HG03521 (cell line): Measurements from ENCODE around the gene POLQ.
"Not testable (repeated sequence)": the region's sequence is repeated elsewhere in the genome, so short reads cannot be mapped to it uniquely, and the experiment has no call there.

ENCODE experiments used
- ATAC-seq: cut with Tn5 transposase; IDR thresholded peaks from one replicate; pipeline ENCODE4 v1.9.1; 2021; ENCODE audit warnings: mild to moderate bottlenecking, moderate library complexity; ENCODE audit not compliant: unreplicated experiment

The POLQ gene

GRCh38 chr3:121545574-121546455, at the start of gene POLQ:
POLQ (minus strand) TSS chr3:121545988; CDS start chr3:121545877, 111 bp downstream.
- peak; percentile 73 for ATAC-seq

- no peak for ATAC-seq
These were observed 49.1 kb upstream of the POLQ start for GRCh38 chr3:121594850-121595249.

- ATAC-seq: not testable (repeated sequence)
These were observed 48.0 kb upstream of the POLQ start for GRCh38 chr3:121593806-121594205.

- no peak for ATAC-seq
These were observed 47.3 kb upstream of the POLQ start, which contains the start of gene FBXO40 for GRCh38 chr3:121592856-121593702. FBXO40 (plus strand) TSS chr3:121593379; CDS start chr3:121620576, 27,197 bp downstream.

DNA sequence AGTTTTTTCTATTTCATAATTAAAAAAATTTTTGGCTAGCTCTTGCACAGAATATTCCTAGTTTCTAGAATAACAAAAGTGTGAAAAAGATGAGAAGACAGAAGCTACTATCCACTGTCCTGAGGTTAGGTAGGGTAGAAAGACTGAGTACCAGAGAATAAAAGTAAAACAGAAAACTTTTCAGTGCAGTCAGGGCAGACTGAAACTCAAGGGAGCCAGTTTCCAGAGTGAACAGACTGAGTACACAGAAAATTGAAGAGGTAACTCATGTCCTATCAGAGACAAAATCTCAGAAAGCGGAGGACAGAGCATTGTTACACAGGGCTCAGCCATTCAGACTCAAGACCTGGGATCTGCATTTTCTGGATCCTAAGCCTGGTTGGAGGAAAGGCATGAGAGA, 38.6 kb upstream of the POLQ start:
- no peak for ATAC-seq

GRCh38 chr3:121581691-121582090, 35.9 kb upstream of the POLQ start:
- no peak for ATAC-seq

DNA sequence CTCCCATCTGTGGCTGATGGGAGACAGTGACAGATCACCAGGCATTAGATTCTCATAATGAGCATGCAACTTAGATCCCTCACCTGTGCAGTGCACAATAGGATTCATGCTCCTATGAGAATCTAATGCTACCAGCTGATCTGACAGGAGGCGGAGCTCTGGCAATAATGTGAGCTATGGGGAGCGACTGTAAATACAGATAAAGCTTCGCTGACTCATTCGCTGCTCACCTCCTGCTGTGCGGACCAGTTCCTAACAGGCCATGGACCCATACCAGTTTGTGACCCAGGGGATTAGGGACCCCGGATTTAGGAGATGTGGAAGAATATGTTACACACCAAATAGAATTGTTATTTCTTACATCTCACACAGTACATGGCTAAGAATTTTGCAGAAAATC, 28.7 kb upstream of the POLQ start:
- no peak for ATAC-seq

DNA sequence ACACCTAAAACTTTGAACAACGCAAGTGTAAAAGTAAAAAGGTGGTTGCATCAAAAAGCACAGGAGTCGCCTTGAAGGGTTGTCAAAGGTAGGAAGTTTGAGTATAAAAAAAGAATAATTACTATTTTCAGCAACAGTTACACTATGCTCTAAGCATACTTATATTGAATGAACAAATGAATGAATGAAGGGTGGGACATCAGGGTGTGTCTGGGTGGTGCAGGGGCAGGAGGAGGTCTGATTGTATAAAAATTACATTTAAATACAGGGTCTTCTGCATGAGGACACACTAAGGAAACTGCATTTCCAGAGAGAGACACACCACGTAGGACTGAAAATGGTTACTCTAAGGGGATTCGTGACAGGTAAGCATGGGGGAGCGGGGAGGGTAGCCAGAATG, 21.9 kb upstream of the POLQ start, which contains the start of gene ARGFX:
ARGFX (plus strand) TSS at position 301 of the 400 bp plus-strand sequence. CDS start 2,765 bp downstream, outside the sequence.
- no peak for ATAC-seq

DNA sequence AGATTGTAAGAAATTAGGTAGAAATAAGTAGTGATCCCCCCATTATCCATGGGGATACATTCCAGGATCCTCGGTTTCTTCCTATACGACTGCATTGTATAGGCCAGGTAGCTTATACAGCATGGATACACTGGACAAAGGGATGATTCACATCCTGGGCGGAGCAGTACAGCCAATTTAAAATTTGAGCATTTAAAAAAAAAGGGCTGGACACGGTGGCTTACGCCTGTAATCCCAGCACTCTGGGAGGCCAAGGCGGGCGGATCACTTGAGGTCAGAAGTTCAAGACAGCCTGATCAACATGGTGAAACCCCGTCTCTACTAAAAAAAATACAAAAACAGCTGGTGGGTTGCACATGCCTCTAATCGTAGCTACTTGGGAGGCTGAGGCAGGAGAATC, 21.0 kb upstream of the POLQ start:
- ATAC-seq: no peak

DNA sequence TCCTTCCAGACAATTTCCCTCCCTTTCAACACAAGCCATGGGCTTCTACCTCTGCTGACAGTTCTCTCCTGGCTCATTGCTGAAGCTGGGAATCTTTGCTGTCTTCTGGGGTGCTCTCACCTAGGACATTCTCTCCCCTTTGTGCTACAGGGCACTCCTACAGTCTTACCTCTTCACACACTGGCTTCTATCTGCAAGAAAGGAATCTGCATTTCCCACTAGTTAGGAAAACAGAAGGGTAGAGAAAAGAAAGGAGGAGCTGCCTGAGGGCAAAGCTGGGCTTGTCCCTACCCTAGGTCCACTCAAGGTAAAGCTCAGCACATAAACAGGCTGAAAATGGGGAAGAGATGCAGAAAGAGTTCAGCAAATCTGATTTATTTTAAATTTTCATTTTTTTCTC, 16.4 kb upstream of the POLQ start:
- no peak for ATAC-seq

GRCh38 chr3:121557426-121557934, 11.7 kb upstream of the POLQ start:
- no peak for ATAC-seq

- ATAC-seq: no peak
These were observed 7.0 kb upstream of the POLQ start for GRCh38 chr3:121552797-121553196.

DNA sequence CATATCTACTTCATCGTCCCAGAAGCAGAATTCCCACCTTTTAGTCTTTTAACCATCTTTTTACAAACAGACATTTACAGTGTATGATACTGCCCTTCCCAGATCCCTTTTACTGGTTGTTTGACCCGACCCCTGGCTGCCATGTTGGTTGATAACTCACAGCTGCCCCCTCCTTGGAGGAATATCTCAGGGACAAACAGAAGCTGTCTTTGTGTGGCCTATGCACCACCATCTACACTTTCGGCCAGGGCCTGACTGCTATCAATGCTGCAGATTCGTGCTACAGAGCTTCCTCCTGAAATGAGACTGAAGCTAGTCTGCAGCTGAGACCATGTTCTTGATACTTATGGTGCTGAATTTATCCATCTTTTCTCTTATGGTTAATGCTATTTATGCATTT, 6.6 kb upstream of the POLQ start:
- ATAC-seq: no peak

DNA sequence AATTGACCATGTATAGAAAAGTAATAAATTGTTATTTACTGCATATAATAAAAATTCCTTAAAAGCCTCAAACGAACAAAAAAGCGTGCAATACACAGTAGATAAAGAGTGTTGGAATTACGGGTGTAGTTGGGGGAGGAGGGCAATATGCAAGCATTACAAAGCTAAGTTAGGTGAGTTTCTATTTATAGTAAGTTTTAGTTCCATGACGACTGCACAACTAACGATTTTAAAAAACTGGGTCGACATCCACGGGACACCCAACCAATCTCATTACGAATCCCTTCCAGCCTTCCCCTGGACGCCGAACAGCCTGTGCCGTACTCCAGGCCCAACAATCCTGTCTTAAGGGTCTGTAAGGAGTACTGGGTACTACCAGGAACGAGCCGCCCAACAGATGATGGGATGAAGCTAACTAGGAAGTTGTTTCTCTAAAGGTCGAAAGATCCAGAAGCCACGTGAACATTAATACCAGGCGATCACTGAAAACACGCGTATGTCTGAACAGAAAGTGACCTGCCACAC, 677 bp downstream of the POLQ start:
- peak; percentile 4 for ATAC-seq

- ATAC-seq: no peak
These were observed 2.9 kb downstream of the POLQ start for GRCh38 chr3:121542924-121543323.

- ATAC-seq: no peak
These were observed 14.5 kb downstream of the POLQ start for GRCh38 chr3:121531269-121531668.

DNA sequence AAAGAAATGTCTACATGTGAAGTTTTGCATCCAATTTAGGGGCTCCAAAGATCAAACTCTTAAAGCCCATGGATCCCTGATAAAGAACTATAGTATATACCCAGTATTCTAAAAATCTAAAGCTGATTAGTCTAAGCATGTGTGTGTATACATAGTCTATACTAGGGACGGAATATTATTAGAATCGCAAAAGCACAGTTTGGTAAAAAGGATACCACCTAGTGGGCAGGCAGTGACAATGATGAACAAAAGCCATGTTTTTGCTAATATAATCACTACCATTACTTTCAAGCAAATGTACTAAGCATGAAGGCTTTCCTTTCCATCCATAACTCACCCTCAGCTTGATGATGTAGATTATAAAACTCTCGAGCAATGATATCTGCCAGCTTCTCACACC, 16.5 kb downstream of the POLQ start:
- ATAC-seq: no peak

DNA sequence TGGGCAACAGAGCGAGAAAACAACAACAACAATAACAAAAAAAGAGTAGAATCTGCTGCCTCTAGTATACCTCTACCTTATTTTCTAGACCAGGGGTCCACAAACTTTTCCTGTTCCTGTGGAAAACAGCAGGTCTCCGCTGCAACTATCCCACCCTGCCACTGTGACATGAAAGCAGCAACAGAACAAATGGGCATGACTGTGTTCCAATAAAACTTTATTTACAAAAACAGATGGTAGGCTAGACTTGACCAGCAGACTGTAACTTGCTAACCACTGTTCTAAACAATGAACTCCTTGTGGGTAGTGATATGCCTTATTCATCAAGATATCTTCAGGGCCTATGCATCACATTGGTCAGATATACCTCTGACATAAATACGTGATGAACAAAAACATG, 25.3 kb downstream of the POLQ start:
- no peak for ATAC-seq

- no peak for ATAC-seq
These were observed 27.7 kb downstream of the POLQ start for GRCh38 chr3:121517953-121518655.

GRCh38 chr3:121515862-121516261, 29.9 kb downstream of the POLQ start:
- ATAC-seq: no peak

DNA sequence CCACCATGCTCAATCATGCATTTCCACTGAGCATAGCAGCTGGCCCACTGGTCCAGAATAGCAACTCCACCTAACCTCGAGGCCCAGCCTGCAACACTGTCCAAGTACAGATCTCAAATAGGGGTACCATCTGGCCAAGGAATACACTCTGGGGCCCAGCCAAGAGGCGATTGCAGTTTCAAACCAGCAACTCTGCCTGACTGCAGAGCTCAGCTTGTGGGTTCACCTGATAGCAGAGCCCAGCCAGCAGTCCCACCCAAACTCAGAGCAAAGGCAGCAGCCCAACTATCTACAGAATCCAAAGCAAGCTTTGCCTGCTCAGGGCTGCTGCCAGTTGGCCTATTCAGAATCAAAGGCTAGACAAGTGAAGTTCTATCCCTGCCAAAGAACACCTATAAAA, 30.5 kb downstream of the POLQ start:
- no peak for ATAC-seq
